Measurements from ENCODE around the gene UBR7.
"Not testable (repeated sequence)": the region's sequence is repeated elsewhere in the genome, so short reads cannot be mapped to it uniquely, and the experiment has no call there.

Gene UBR7, protein sequence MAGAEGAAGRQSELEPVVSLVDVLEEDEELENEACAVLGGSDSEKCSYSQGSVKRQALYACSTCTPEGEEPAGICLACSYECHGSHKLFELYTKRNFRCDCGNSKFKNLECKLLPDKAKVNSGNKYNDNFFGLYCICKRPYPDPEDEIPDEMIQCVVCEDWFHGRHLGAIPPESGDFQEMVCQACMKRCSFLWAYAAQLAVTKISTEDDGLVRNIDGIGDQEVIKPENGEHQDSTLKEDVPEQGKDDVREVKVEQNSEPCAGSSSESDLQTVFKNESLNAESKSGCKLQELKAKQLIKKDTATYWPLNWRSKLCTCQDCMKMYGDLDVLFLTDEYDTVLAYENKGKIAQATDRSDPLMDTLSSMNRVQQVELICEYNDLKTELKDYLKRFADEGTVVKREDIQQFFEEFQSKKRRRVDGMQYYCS

DNA sequence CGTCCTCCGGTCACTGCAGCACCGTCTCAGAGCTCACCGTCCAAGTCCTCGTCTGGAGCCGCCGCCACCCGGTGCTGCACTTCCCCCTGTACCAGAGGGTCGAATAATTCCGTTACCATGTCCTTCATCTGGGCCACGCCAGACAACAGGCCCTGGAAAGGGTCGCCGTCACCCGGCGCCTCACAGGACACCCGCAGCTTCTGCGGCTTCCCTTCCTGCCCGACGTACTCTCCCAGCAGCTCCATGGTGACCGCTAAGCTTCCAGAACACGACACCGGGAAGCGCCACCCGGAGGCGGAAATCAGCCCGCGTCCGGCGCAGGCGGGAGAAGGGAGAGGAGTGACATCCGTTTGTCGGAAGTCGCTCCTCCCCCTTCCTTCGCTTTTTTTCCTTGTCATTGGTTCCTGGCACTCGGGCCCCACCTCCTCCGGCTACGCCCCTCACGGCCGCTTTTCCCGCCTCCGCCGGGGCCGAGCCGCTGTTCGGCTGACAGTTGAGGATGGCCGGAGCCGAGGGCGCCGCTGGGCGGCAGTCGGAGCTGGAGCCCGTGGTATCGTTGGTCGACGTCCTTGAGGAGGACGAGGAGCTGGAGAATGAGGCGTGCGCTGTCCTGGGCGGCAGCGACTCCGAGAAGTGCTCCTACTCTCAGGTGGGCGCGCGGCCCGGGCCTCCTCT lies at the start of gene UBR7, which contains the start of gene GON7:
UBR7 (plus strand) TSS at position 464 of the 675 bp plus-strand sequence; CDS start at position 500, 36 bp downstream.
GON7 (minus strand) TSS at position 273 of the 675 bp plus-strand sequence; CDS start at position 245, 28 bp downstream.
- peak; percentile 95 for DNase-seq (ENCODE audit: low read depth)
- TF ChIP-seq, protein P1, sequence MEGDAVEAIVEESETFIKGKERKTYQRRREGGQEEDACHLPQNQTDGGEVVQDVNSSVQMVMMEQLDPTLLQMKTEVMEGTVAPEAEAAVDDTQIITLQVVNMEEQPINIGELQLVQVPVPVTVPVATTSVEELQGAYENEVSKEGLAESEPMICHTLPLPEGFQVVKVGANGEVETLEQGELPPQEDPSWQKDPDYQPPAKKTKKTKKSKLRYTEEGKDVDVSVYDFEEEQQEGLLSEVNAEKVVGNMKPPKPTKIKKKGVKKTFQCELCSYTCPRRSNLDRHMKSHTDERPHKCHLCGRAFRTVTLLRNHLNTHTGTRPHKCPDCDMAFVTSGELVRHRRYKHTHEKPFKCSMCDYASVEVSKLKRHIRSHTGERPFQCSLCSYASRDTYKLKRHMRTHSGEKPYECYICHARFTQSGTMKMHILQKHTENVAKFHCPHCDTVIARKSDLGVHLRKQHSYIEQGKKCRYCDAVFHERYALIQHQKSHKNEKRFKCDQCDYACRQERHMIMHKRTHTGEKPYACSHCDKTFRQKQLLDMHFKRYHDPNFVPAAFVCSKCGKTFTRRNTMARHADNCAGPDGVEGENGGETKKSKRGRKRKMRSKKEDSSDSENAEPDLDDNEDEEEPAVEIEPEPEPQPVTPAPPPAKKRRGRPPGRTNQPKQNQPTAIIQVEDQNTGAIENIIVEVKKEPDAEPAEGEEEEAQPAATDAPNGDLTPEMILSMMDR (IDR thresholded peaks at IDR 0.05; ENCODE audit: control insufficient read depth, extremely low read depth, insufficient read depth): 0 out of 2 replicates have a peak, but pooled peaks have one; percentile 30
- peak within 1 kb of the TSS; percentile 90 for H3K4me3 ChIP-seq (ENCODE audit: low read depth, low read length)

DNA sequence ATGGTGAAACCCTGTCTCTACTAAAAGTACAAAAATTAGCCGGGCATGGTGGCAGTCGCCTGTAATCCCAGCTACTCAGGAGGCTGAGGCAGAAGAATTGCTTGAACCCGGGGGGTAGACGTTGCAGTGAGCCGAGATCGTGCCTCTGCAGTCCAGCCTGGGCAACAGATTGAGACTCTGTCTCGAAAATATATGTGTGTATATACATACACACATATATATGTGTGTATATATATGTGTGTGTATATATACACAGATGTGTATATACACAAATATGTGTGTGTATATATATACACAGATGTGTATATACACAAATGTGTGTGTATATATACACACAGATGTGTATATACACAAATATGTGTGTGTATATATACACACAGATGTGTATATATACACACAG lies 48.7 kb upstream of the UBR7 start:
- not testable (repeated sequence) for H3K4me3 ChIP-seq (ENCODE audit: low read depth, low read length); DNase-seq (ENCODE audit: low read depth)

DNA sequence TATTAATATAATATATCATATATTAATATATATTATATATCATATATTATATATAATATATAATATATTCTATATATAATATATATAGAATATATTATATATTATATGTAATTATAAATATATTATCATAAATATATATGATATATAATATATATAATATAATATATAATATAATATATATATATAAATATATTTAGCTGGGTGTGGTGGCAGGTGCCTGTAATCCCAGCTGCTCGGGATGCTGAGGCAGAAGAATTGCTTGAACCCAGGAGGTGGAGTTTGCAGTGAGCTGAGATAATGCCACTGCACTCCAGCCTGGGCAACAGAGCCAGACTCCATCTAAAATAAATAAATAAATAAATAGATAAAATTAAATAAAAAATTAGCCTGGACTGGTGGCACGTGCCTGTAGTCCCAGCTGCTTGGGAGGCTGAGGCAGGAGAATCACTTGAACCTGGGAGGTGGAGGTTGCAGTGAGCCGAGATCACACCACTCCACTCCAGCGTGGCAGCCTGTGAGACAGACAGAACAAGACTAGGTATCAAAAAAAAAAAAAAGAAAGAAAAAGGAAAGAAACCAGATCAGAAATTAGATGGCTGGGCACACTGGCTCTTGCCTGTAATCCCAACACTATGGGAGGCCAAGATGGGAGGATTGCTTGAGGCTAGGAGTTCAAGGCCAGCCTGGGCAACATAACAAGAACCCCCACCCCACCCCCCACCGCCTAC lies 47.3 kb upstream of the UBR7 start:
- not testable (repeated sequence) for H3K4me3 ChIP-seq (ENCODE audit: low read depth, low read length); DNase-seq (ENCODE audit: low read depth)

DNA sequence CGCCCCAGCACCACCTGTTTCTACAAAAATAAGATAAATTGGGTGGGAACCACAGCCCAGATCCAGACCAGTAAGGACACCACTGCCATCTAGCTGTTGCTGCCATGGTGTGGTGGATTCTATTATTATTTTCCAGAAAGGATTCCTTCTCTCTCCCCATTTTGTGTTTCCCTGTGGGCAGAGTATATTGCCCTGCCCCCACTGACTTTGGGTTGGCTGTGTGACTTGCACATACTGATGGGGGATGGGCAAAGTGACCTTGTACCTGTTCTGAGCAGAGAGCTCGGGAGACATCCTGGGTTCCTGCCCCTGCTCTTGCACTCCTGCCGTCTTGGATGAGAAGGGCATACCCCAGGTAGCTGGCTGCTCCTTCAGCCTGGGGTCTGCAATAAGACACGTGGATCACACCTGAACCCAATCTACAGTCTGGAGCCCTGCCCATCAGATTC lies 46.7 kb upstream of the UBR7 start:
- H3K4me3 ChIP-seq (ENCODE audit: low read depth, low read length): no peak overlapping the region
- no peak for DNase-seq (ENCODE audit: low read depth)
- TF ChIP-seq, protein P1 (IDR thresholded peaks at IDR 0.05; ENCODE audit: control insufficient read depth, extremely low read depth, insufficient read depth): peak; percentile 62

DNA sequence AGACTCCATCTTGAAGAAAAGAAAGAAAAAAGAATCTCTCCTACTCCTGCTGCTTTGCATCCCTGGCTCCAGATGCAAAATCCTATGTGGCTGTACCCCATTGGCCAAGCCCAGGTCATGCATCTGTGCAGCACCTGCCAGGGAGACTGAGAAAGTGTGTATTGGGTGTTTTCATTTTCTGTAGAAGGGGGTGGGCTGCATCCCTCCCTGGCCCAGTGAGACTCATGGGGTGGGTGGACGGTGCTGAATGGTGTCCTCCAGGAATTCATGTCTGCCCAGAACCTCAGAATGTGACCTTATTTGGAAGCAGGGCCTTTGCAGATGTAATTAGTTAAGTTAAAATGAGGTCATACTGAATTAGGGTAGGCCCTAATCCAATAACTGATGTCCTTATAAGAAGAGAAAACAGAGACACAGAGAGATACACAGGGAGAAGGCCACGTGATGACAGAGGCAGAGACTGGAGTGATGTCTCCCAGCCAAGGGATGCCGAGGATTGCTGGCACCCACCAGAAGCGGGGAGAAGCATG lies 45.6 kb upstream of the UBR7 start:
- DNase-seq (ENCODE audit: low read depth): no peak
- TF ChIP-seq, protein P1 (IDR thresholded peaks at IDR 0.05; ENCODE audit: control insufficient read depth, extremely low read depth, insufficient read depth): no peak
- H3K4me3 ChIP-seq (ENCODE audit: low read depth, low read length): no peak overlapping the region

DNA sequence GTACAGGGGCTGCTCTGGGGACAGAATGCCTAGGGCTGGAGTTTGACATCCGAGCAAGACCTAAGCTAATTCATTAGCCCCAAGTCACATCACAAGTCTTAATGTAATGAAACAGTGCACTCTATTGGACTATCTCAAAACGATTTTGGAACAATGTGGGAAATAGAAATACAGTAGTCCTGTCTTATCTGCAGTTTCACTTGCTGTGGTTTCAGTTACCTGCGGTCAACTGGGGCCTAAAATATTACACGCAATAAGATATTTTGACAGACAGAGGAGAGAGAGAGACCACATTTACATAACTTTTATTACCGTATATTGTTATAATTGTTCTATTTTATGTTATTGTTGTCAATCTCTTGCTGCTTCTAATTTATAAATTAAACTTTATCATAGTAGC lies 43.5 kb upstream of the UBR7 start:
- no peak overlapping the region for H3K4me3 ChIP-seq (ENCODE audit: low read depth, low read length)
- TF ChIP-seq, protein P1 (IDR thresholded peaks at IDR 0.05; ENCODE audit: control insufficient read depth, extremely low read depth, insufficient read depth): no peak
- no peak for DNase-seq (ENCODE audit: low read depth)

DNA sequence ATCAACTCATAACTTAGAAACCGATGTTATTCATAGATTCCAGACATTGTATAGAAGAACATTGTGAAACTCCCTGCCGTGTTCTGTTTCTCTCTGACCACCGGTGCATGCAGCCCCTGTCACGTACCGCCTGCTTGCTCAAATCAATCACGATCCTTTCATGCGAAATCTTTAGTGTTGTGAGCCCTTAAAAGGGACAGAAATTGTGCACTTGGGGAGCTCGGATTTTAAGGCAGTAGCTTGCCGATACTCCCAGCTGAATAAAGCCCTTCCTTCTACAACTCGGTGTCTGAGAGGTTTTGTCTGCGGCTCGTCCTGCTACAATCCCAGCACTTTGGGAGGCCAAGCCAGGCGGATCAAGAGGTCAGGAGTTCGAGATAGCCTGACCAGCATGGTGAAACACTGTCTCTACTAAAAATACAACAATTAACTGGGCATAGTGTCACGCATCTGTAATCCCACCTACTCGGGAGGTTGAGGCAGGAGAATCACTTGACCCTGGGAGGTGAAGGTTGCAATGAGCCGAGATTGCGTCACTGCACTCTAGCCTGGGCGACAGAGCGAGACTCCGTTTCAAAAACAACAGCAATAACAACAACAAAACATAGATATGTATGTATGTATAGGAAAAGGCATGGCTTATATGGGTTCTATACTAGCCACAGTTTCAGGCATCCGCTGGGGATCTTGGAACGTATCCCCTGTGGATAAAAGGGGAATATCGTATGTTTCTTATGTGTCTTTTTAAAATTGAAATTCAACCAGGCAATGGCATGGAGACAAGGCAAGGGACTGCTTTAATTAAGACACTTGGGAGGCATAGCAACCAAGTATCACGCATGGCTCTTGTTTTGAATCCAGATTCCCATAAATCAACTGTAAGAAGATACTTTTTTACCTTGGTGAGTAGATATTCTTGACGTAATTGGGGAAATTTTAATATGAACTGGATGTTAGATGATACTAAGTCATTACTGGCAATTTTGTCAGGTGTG lies 41.5 kb upstream of the UBR7 start:
- H3K4me3 ChIP-seq (ENCODE audit: low read depth, low read length); DNase-seq (ENCODE audit: low read depth): not testable (repeated sequence)

DNA sequence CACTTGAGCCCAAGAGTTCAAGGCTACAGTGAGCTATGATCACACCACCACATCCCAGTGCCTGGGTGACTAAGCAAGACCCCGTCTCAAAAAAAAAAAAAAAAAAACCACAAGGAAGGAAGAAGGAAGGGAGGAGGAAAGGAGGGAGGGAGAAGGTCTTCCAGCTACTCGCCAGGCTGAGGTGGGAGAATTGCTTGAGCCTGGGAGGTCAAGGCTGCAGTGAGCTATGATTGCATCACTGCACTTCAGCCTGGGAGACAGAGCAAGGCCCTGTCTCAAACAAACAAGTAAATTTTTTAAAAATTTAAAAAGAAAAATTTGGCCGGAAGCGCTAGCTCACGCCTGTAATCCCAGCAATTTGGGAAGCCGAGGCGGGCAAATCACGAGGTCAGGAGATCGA lies 38.4 kb upstream of the UBR7 start:
- not testable (repeated sequence) for DNase-seq (ENCODE audit: low read depth); H3K4me3 ChIP-seq (ENCODE audit: low read depth, low read length)

DNA sequence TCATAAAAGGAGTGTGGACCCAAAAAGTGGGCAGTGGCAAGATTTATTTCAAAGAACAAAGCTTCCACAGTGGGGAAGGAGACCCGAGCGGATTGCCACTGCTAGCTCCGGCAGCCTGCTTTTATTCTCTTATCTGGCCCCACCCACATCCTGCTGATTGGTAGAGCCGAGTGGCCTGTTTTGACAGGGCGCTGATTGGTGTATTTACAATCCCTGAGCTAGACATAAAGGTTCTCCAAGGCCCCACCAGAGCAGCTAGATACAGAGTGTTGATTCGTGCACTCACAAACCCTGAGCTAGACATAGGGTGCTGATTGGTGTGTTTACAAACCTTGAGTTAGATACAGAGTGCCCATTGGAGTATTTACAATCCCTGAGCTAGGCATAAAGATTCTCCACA lies 37.4 kb upstream of the UBR7 start:
- not testable (repeated sequence) for DNase-seq (ENCODE audit: low read depth); H3K4me3 ChIP-seq (ENCODE audit: low read depth, low read length)

DNA sequence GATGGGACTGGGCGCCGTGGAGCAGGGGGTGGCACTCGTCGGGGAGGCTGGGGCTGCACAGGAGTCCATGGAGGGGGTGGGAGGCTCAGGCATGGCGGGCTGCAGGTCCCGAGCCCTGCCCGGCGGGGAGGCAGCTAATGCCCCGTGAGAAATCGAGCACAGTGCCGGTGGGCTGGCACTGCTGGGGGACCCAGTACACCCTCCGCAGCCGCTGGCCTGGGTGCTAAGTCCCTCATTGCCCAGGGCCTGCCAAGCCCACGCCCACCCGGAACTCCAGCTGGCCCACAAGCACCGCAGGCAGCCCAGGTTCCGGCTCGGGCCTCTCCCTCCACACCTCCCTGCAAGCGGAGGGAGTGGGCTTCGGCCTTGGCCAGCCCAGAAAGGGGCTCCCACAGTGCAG lies 36.9 kb upstream of the UBR7 start:
- H3K4me3 ChIP-seq (ENCODE audit: low read depth, low read length); DNase-seq (ENCODE audit: low read depth): not testable (repeated sequence)

Data from LNCaP clone FGC (cell line).